Measurements from ENCODE around the gene PDE1C. TPM values are rescaled to one million over a fixed set of nuclear protein-coding genes. Genes with fewer than 3 reads are reported as not detected.
A peak's percentile ranks its signal among the peaks of the same experiment; 100 is the strongest.

PDE1C gene
- total RNA-seq, 1 donor from 2014 or later: 2.3 TPM

GRCh38 chr7:31948029-31948428 lies 122.2 kb downstream of the PDE1C start:
- DNase-seq (ENCODE audit: low read depth): peak; percentile 60
- TF ChIP-seq, protein P1, sequence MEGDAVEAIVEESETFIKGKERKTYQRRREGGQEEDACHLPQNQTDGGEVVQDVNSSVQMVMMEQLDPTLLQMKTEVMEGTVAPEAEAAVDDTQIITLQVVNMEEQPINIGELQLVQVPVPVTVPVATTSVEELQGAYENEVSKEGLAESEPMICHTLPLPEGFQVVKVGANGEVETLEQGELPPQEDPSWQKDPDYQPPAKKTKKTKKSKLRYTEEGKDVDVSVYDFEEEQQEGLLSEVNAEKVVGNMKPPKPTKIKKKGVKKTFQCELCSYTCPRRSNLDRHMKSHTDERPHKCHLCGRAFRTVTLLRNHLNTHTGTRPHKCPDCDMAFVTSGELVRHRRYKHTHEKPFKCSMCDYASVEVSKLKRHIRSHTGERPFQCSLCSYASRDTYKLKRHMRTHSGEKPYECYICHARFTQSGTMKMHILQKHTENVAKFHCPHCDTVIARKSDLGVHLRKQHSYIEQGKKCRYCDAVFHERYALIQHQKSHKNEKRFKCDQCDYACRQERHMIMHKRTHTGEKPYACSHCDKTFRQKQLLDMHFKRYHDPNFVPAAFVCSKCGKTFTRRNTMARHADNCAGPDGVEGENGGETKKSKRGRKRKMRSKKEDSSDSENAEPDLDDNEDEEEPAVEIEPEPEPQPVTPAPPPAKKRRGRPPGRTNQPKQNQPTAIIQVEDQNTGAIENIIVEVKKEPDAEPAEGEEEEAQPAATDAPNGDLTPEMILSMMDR (IDR thresholded peaks at IDR 0.05; ENCODE audit: insufficient read depth, low read length, poor library complexity, severe bottlenecking): no peak
- Histone ChIP-seq H3K27me3 (ENCODE audit: control insufficient read depth, insufficient read depth, low read length) (no peaks in the 10 kb centered on the region), H3K36me3 (ENCODE audit: control insufficient read depth, insufficient read depth, low read length) (no peaks in the 10 kb centered on the region), H3K4me3 (ENCODE audit: low read depth, low read length) (no peak overlapping the region)

- no peak for DNase-seq (ENCODE audit: low read depth)
- H3K27me3 ChIP-seq (ENCODE audit: control insufficient read depth, insufficient read depth, low read length): no peaks in the 10 kb centered on the region
- TF ChIP-seq, protein P1 (IDR thresholded peaks at IDR 0.05; ENCODE audit: insufficient read depth, low read length, poor library complexity, severe bottlenecking): no peak
- H3K4me3 ChIP-seq (ENCODE audit: low read depth, low read length): no peak overlapping the region
- no peaks in the 10 kb centered on the region for H3K36me3 ChIP-seq (ENCODE audit: control insufficient read depth, insufficient read depth, low read length)
These were observed 130.0 kb downstream of the PDE1C start for GRCh38 chr7:31940167-31940566.

- TF ChIP-seq, protein P1 (IDR thresholded peaks at IDR 0.05; ENCODE audit: insufficient read depth, low read length, poor library complexity, severe bottlenecking): no peak
- H3K27me3 ChIP-seq (ENCODE audit: control insufficient read depth, insufficient read depth, low read length): no peaks in the 10 kb centered on the region
These were observed 131.1 kb downstream of the PDE1C start for GRCh38 chr7:31939076-31939475.

GRCh38 chr7:31938650-31939049 lies 131.6 kb downstream of the PDE1C start:
- Histone ChIP-seq H3K4me3 (ENCODE audit: low read depth, low read length) (no peak overlapping the region), H3K36me3 (ENCODE audit: control insufficient read depth, insufficient read depth, low read length) (no peaks in the 10 kb centered on the region), H3K27me3 (ENCODE audit: control insufficient read depth, insufficient read depth, low read length) (no peaks in the 10 kb centered on the region)
- TF ChIP-seq, protein P1 (IDR thresholded peaks at IDR 0.05; ENCODE audit: insufficient read depth, low read length, poor library complexity, severe bottlenecking): peak; percentile 16
- DNase-seq (ENCODE audit: low read depth): no peak

More at GRCh38 chr7:31939076-31939475, 131.1 kb downstream of the PDE1C start:
- no peaks in the 10 kb centered on the region for H3K36me3 ChIP-seq (ENCODE audit: control insufficient read depth, insufficient read depth, low read length)
- no peak for DNase-seq (ENCODE audit: low read depth)
- no peak overlapping the region for H3K4me3 ChIP-seq (ENCODE audit: low read depth, low read length)

- Histone ChIP-seq H3K36me3 (ENCODE audit: control insufficient read depth, insufficient read depth, low read length) (no peaks in the 10 kb centered on the region), H3K4me3 (ENCODE audit: low read depth, low read length) (no peak overlapping the region), H3K27me3 (ENCODE audit: control insufficient read depth, insufficient read depth, low read length) (no peaks in the 10 kb centered on the region)
- TF ChIP-seq, protein P1 (IDR thresholded peaks at IDR 0.05; ENCODE audit: insufficient read depth, low read length, poor library complexity, severe bottlenecking): no peak
- no peak for DNase-seq (ENCODE audit: low read depth)
These were observed 132.2 kb downstream of the PDE1C start for GRCh38 chr7:31937982-31938381.

Data from kidney epithelial cell (primary cell).